Neural cell (in vitro differentiated cells): Measurements from ENCODE around the gene ECE1. TPM values are rescaled to one million over a fixed set of nuclear protein-coding genes. Genes with fewer than 3 reads are reported as not detected.

ENCODE experiments used
- H2AFZ ChIP-seq: fragments of 200-600, 300-800 bp; sonication (generic), shearing (Covaris generic); 2 replicates; pipeline ENCODE4 v1.6.0; 2014; ENCODE audit warnings: low read depth, mild to moderate bottlenecking, antibody characterized with exemption, low read length, moderate library complexity
- H3F3A ChIP-seq: fragments of 200-600 bp; shearing (Covaris generic); 2 replicates; pipeline ENCODE4 v1.6.1; 2016; ENCODE audit warnings: mild to moderate bottlenecking, moderate library complexity, mixed read lengths, antibody characterized with exemption, low read length; ENCODE audit not compliant: insufficient read depth, poor library complexity, severe bottlenecking
- H3K27ac ChIP-seq: fragments of 200-600, 300-800 bp; sonication (generic), shearing (Covaris generic); 2 replicates; pipeline ENCODE4 v1.5.1; 2014; ENCODE audit warnings: mild to moderate bottlenecking, low read length, moderate library complexity
- H3K27me3 ChIP-seq: fragments of 300-800, 200-600 bp; sonication (generic), shearing (Covaris generic); 2 replicates; pipeline ENCODE4 v1.6.0; 2014; ENCODE audit warnings: mild to moderate bottlenecking, low read depth, low read length, moderate library complexity; ENCODE audit not compliant: insufficient read depth
- H3K36me3 ChIP-seq: fragments of 300-800, 200-600 bp; sonication (generic), shearing (Covaris generic); 2 replicates; pipeline ENCODE4 v1.5.1; 2014; ENCODE audit warnings: mild to moderate bottlenecking, antibody characterized with exemption, low read length, moderate library complexity; ENCODE audit not compliant: insufficient read depth
- H3K4me2 ChIP-seq: fragments of 300-800, 200-600 bp; sonication (generic), shearing (Covaris generic); 2 replicates; pipeline ENCODE4 v1.6.0; 2014; ENCODE audit warnings: mild to moderate bottlenecking, low read length
- H3K4me3 ChIP-seq: fragments of 300-800, 200-600 bp; sonication (generic), shearing (Covaris generic); 2 replicates; pipeline ENCODE4 v1.5.1; 2014; ENCODE audit warnings: mild to moderate bottlenecking, low read length, moderate library complexity
- H3K79me2 ChIP-seq: fragments of 200-600 bp; shearing (Covaris generic); replicated peaks from 2 replicates; pipeline ENCODE4 v1.6.0; 2014; ENCODE audit warnings: mild to moderate bottlenecking, low read length, moderate library complexity; ENCODE audit not compliant: insufficient read depth
- H3K9ac ChIP-seq: fragments of 300-800, 200-600 bp; sonication (generic), shearing (Covaris generic); 2 replicates; pipeline ENCODE4 v1.6.1; 2016; ENCODE audit warnings: mild to moderate bottlenecking, low read length, mixed read lengths
- H3K9me2 ChIP-seq: fragments of 200-600 bp; shearing (Covaris generic); 2 replicates; pipeline ENCODE4 v1.6.1; 2016; ENCODE audit warnings: mild to moderate bottlenecking, low read length, mixed read lengths; ENCODE audit not compliant: insufficient read depth
- H3K9me3 ChIP-seq: fragments of 200-600, 300-800 bp; sonication (generic), shearing (Covaris generic); 2 replicates; pipeline ENCODE4 v1.6.1; 2016; ENCODE audit warnings: mild to moderate bottlenecking, mixed run types, low read length, moderate library complexity, mixed read lengths
- H4K20me1 ChIP-seq: fragments of 200-600 bp; shearing (Covaris generic); 2 replicates; pipeline ENCODE4 v1.6.1; 2016; ENCODE audit warnings: mild to moderate bottlenecking, mixed run types; ENCODE audit not compliant: insufficient read depth
- CTCF ChIP-seq: fragments of 450-650 bp; IDR thresholded peaks from 2 replicates; pipeline ENCODE4 v1.5.1; 2014; ENCODE audit warnings: antibody characterized with exemption, mild to moderate bottlenecking, moderate library complexity; ENCODE audit not compliant: poor library complexity, severe bottlenecking
- EP300 ChIP-seq: fragments of 450-650 bp; conservative IDR thresholded peaks from 2 replicates; pipeline ENCODE4 v1.6.1; 2014; ENCODE audit warnings: antibody characterized with exemption, mild to moderate bottlenecking, moderate library complexity; ENCODE audit not compliant: poor library complexity, severe bottlenecking
- EZH2 ChIP-seq: fragments of 200-600, 300-800 bp; shearing (Covaris generic), sonication (generic); IDR thresholded peaks from 2 replicates; pipeline ENCODE4 v1.6.1; 2014; ENCODE audit warnings: antibody characterized with exemption, low read length, borderline replicate concordance, mild to moderate bottlenecking; ENCODE audit not compliant: insufficient read depth, poor library complexity, severe bottlenecking
- MXI1 ChIP-seq: fragments of 450-650 bp; conservative IDR thresholded peaks from 2 replicates; pipeline ENCODE4 v1.6.1; 2014; ENCODE audit warnings: antibody characterized with exemption, mild to moderate bottlenecking; ENCODE audit not compliant: poor library complexity, severe bottlenecking
- POLR2AphosphoS5 ChIP-seq: IDR thresholded peaks from 2 replicates; pipeline ENCODE4 v1.6.1; 2012
- RAD21 ChIP-seq: fragments of 450-650 bp; conservative IDR thresholded peaks from 2 replicates; pipeline ENCODE4 v1.6.1; 2014; ENCODE audit warnings: antibody characterized with exemption, mild to moderate bottlenecking, moderate library complexity
- REST ChIP-seq: IDR thresholded peaks from 2 replicates; pipeline ENCODE4 v1.6.1; 2012; ENCODE audit warnings: borderline replicate concordance
- SMC3 ChIP-seq: fragments of 450-650 bp; conservative IDR thresholded peaks from 2 replicates; pipeline ENCODE4 v1.6.1; 2014; ENCODE audit warnings: antibody characterized with exemption, mild to moderate bottlenecking, moderate library complexity; ENCODE audit not compliant: poor library complexity
- TAF1 ChIP-seq: IDR thresholded peaks from 2 replicates; pipeline ENCODE4 v1.6.1; 2012; ENCODE audit warnings: low read depth
- polyA plus RNA-seq: library from polyadenylated mRNA; depleted of rRNA; stranded (reverse); fragments of >200 nt; gene quantifications from 2 replicates; pipeline ENCODE4 v1.2.3, GENCODE V29; 2014

Gene ECE1
- polyA plus RNA-seq, 1 donor from 2014 or later, result 7.8 TPM

- Histone ChIP-seq H2AFZ (no peak overlapping the region), H3K9me2 (no peaks in the 10 kb centered on the region), H3K4me2 (no peak overlapping the region), H3K9ac (no peak overlapping the region), H4K20me1 (no peaks in the 10 kb centered on the region), H3K79me2 (no peaks in the 10 kb centered on the region), H3K27me3 (no peaks in the 10 kb centered on the region), H3F3A (no peaks in the 10 kb centered on the region), H3K36me3 (no peaks in the 10 kb centered on the region), H3K9me3 (no peaks in the 10 kb centered on the region), H3K4me3 (no peak overlapping the region), H3K27ac (no peak overlapping the region)
- TF ChIP-seq TAF1 (no peak), EZH2 (no peak), CTCF (no peak), MXI1 (no peak)
Observed at GRCh38 chr1:21220815-21221214, 69.4 kb downstream of the ECE1 start.

- no peaks in the 10 kb centered on the region for H3K79me2 ChIP-seq
- H4K20me1 ChIP-seq, result no peaks in the 10 kb centered on the region
- no peaks in the 10 kb centered on the region for H3K27me3 ChIP-seq
- no peak overlapping the region for H3K4me3 ChIP-seq
- no peak overlapping the region for H3K4me2 ChIP-seq
- H3K36me3 ChIP-seq, result no peaks in the 10 kb centered on the region
- no peaks in the 10 kb centered on the region for H3K9me2 ChIP-seq
- no peak overlapping the region for H2AFZ ChIP-seq
- H3K9me3 ChIP-seq, result no peaks in the 10 kb centered on the region
- no peak overlapping the region for H3K27ac ChIP-seq
- no peak for TF ChIP-seq TAF1
- TF ChIP-seq POLR2AphosphoS5, result no peak
- TF ChIP-seq RAD21, result no peak
- no peak for TF ChIP-seq EZH2
- no peak for TF ChIP-seq MXI1
- no peak for TF ChIP-seq CTCF
- no peak for TF ChIP-seq REST
- TF ChIP-seq EP300, result no peak
- TF ChIP-seq SMC3, result no peak
- H3K9ac ChIP-seq, result no peak overlapping the region
- H3F3A ChIP-seq, result no peaks in the 10 kb centered on the region
Observed at GRCh38 chr1:21219674-21220073, 70.6 kb downstream of the ECE1 start.
